CD4-positive, alpha-beta T cell treated with Interleukin-6 at 100 ng/mL for 8 hours (primary cell): ENCODE results near the gene SPATS2L.

Experiments used
- DNase-seq: peaks from one replicate; pipeline ENCODE4 v3.0.0-alpha.2; 2020; ENCODE audit warnings: mixed read lengths, low spot score

SPATS2L gene

GRCh38 chr2:200377355-200378336 lies 71.2 kb downstream of the SPATS2L start:
- no peak for DNase-seq

DNA sequence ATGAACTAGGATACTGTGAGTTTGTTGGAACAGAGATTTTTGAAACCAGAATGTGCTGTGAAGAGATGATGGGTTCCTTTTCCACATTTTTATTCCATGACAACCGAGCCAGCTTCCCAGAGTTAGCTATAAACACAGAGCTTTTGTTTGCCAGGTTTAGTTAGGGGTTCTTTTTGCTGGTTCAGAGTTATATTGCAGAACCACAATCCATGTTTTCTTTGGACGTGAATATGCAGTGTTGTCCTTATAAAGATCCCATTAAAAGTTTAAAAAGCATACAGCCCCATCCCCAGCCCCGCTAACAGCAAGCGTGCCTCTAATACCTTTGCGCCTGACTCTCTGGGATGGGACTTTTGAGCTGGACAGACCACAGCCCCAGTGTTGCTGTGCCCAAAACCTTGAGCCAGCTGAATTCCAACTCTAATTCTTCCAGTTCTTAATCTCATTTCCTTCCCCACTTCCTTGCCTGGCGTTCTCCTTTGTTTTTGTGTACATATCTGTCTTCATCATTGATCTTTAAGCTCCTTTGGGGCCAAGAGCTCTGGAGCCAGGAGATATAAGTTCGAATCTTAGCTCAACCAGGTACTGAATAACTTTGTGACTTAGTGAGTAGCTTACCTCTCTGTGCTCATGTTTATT lies 72.3 kb downstream of the SPATS2L start:
- no peak for DNase-seq

- no peak for DNase-seq
These were observed 73.1 kb downstream of the SPATS2L start for GRCh38 chr2:200379481-200380090.

- no peak for DNase-seq
These were observed 73.6 kb downstream of the SPATS2L start for GRCh38 chr2:200380091-200380561.

DNA sequence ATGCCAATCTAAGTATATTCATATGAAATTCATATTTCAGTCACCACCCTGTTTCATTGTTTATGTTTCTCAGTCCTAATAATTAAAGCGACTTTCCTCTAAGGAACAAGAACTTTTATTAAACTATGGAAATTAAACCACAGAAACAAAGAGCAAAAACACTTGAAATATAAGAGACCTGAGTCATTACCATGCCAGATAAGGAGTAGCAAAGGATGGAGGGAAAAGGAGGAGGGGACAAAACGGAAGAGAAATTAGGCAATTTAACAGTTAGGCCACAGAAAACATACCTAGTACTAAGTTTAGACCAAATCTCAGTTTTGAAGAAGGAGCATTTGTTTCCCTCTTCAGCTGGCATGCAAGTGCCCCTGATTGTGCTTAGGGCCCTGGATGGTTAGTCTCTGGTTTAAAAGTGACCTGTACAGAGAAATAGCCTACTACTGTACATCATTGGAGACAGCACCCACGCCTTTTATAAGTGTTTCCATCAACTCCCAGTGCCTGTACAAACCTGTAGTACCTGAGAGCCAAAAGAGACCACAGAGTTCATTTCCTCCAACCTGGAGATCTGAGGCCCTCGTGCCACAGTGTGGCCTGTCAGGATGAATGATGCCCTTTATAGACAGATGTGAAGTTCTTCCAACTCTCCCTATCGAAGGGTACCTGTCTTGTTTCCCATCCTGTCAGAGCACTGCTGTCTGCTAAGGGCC lies 74.5 kb downstream of the SPATS2L start:
- DNase-seq: no peak

DNA sequence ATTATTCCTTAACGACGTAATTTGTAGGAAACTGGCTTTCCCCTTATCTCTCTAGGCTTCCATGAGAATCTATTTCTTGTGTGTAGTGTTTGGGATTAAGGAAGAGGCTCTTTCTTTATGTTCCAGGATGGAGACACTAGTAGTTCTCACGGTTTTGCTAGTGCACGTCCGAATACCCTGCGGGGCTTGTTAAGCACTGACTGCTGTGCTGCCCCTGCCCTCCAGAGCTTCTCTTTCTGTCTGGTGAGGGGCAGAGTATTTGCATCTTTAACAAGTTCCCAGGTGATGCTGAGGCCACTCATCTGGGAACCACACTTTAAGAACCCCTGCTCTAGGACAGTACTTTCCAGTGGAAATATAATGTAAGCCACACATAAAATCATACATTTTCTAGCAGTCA lies 76.4 kb downstream of the SPATS2L start:
- no peak for DNase-seq

DNA sequence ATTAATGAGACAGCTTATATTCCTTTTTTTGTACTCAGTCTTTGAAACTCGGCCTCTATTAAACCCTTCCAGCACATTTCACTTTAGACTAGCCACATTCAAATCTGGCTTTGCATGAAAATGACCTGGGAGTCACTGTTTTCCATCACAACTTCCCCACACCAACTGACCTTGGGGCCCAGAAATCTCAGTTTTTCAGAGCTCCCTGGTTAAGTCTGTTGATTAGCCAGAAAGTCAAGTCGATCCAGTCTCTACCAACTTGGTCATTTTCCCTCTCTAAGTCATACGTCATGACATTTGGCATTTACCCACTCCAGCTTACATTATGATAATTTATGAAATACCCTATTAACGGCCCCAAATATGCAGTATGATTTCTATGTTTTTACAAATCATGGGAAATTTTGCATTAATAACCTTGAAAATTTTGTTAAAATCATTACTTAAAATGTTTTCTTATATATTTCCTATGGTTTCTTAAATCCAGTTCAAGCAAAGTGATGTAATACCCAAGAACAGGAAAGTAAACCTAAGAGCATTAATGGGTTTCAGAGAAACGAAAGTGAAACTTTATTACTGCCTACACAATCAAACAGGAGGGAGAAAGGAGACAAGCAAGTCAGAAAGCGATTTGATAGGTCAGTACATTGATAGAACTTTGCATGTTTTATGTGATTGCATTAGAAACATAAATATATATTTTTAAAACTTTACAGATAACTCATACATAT lies 77.1 kb downstream of the SPATS2L start:
- DNase-seq: peak; percentile 56

DNA sequence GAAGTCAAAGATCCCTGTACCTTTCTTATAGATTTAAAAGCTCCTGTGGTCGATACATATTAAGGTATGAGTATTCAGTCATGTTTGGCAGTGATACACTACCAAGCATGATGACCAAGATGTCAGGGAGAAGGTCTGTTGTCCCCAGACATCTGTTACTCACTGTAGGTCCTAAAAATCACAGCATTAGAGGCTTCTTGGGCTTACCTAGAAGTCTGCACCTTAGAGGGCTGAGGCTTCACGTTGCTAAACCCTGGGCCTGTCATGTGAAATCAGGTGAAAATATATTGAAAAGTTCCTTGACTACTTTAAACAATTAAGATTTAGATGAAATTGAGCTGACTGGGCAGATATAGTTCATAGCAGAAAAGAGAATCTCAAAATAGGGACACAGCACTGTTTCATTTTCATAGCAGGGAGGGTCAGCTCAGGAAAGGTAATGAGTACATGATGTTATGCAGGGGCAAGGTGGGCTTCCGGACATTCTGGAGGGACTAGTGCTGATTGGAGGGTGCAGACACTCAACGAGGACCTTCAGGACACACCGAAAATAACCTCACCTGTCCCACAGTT lies 78.7 kb downstream of the SPATS2L start:
- DNase-seq: no peak

DNA sequence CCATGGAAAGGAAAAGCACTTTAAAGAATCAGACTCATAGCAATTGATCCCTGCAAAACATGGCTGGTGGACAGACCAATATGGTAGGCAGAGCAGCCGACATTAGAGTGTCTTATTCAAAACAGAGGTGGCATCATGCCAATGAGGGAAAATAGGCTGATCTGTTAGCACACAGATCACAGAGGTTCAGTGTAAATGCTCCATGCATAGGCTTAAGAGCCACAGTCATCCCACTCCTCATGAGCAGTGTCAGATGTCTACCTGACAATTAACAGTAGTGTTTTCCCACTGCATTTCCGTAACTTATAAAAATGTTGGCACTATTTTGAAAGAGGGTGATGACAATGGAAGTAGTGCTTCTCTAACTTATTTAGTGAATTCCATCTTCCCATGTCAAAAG lies 86.7 kb downstream of the SPATS2L start:
- no peak for DNase-seq

DNA sequence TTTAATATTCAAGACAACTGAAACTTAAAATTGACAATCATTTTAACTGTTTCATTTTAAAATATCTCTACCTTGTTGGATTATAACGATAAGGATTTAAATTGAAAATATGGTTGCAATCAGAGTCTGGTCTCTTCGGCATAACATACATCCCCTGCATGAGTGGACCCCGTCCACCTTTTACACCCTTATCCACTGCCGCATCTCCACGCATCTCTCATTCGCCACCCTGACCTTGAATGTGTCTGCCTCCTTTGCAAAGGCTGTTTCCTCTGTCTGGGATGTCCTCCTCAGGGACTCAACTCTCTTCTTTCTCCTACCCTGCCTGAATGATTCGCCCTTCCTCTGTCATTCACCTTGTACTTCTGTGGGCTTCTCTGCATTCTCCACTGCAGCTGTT lies 87.6 kb downstream of the SPATS2L start:
- DNase-seq: no peak

DNA sequence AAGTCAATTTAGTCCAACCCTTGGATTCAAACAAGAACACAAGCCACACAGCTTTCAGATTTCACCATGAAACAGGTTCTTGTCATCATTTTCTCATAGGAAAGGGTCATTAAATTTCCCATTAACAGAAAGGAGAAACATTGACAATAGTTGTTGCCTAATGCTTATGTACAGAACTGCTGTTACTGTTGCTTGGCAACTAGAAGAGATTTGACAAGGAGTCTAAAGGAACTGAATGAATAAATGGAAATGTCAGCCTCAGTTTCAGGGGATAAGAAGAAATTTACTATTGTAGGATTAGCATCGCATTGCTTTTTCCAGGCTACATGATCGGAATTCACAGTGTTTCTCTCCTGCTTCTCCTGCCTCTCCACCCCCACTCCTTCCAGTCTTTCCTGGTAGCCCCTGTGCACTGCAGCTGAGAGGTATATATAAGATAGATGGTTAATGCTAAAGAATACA lies 90.3 kb downstream of the SPATS2L start:
- DNase-seq: no peak

- DNase-seq: no peak
These were observed 91.3 kb downstream of the SPATS2L start for GRCh38 chr2:200397785-200398184.

DNA sequence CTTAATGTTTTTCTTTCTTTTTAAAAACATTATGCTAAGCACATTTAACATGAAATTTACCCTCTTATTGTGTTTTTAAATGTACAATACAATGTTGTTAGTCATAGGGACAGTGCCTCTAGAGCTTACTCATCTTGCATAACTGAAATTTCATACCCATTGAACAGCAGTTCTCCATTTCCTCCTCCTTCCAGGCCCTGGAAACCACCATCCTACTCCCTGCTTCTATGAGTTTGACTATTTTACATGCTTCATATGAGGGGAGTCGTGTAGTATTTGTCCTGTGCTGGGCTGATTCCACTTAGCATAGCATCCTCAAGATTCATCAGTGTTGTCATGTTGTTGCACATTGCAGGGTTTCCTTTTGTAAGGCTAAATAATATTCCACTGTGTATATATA lies 92.6 kb downstream of the SPATS2L start:
- no peak for DNase-seq

DNA sequence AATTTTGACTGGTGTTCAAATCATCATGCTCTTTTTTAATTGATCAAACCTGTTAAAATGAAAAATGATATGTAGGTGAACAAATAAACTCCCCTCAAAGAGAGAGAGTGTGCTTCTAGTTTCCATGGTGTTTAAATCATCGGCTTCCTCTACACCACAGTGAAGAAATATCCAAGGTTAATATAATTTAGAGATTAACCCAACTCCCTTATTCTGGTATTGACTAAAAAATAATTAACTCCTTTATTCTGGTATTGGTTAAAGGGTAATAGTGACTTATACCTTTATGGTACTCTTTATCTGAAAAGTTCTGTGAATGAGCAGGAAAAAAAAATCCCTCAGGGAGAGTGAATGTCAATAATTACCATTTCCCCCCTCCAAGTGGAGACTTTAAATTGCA lies 93.1 kb downstream of the SPATS2L start:
- DNase-seq: no peak

- DNase-seq: no peak
These were observed 97.3 kb downstream of the SPATS2L start for GRCh38 chr2:200403814-200404213.

DNA sequence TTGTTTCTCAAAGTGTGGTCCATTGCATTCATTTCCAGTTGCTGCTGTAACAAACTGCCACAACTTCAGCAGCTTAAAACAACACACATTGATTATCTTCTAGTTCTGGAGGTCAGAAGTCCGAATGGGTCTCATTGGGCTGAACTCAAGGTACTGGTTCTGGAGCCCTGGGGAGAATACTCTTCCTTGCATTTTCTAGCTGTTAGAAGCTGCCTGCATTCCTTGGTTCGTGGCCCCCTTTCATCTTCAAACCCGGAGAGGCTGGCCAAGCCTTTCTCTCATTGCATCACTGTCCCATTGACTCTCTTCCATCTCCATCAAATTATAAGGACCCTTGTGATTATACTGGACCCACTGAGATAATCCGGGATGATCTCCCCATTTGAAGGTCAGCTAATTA lies 98.1 kb downstream of the SPATS2L start:
- no peak for DNase-seq

GRCh38 chr2:200405599-200406298 lies 99.3 kb downstream of the SPATS2L start:
- peak; percentile 5 for DNase-seq

DNA sequence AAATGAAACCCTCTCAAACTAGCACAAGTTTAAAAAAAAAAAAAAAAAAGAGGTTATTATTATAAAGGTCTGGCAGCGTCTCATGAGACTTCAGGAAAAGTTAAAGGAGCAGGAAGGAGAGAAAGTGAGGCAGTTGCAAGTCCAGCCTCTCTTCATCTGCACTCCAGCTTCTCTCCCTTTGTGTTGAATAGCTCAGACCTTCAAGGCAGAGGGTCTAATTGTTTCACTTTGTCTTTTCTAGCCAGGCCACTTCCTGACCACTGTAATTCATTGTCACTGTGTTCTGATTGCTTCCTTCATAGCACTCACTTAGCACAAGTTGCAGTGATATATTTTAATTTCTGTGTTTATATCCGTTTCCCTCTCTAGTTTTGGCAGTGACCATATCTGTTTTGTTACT lies 99.9 kb downstream of the SPATS2L start:
- no peak for DNase-seq

DNA sequence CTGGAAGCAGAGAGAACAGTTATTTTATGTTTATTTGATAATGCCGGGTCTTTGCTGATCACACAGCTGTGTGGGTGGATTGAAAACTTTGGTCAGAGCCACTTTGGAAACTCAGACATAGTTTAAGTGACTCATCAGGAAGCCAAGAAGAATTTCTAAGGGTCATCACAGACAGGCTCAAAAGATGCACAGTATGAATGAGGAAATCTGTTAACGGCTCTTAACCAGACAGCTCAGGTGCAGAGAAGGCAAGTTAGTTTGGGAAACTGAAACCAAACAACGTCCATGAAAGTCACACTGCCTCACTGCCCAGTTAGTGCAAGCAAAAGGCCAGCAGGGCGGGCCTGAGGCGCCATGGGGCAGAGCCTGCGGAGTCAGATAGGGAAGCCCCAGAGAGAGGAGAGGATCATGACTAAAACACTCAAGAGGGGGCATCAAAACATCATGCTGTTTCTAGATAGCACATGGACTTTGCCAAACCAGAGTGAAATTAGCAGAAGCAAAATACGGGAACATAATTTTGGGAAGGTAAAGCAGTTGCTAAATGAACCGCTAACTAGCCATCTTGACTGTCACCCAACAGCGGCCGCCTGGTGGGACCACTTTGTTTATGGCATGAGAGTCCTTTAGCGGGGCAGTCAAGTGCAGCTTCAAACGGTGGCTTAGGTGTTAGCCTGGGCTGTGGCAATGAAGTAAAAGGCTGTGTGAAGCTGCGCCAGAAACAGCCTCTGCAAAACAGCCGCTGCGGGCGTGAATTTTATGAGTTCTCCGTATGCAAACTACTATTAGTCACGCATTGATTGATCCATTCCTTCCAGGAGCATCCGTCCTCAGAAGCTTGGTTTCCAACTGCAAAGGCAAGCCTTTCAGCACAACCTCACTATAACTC lies 102.2 kb downstream of the SPATS2L start:
- DNase-seq: no peak
